Fibroblast of lung (primary cell): ENCODE measurements around the gene DNAJB1.
"Not testable (repeated sequence)": the region's sequence is repeated elsewhere in the genome, so short reads cannot be mapped to it uniquely, and the experiment has no call there.

ENCODE experiments used
- CTCF ChIP-seq, 2 donors: IDR thresholded peaks in 1 of 2; conservative IDR thresholded peaks in 1 of 2; 1 replicate in 1 of 2; 2 replicates in 1 of 2; pipeline ENCODE4 v1.5.1; 2011 to 2012; ENCODE audit warnings: low read length in 2 of 2, control low read depth in 1 of 2, inconsistent platforms in 1 of 2, low read depth in 1 of 2, mild to moderate bottlenecking in 1 of 2
- EZH2 ChIP-seq: IDR thresholded peaks from 2 replicates; pipeline ENCODE4 v1.5.1; 2012; ENCODE audit warnings: low read length, control low read depth, mild to moderate bottlenecking; ENCODE audit errors: missing control alignments

GRCh38 chr19:14541979-14542378, 23.8 kb upstream of the DNAJB1 start:
- not testable (repeated sequence) for TF ChIP-seq CTCF (conservative IDR thresholded peaks at IDR 0.05 in 1 of 2, IDR thresholded peaks at IDR 0.05 in 1 of 2; ENCODE audit: low read depth in 1 of 2, low read length in 2 of 2); EZH2
